Measurements from ENCODE around the gene FAM3A.

- TF ChIP-seq CTCF (IDR thresholded peaks at IDR 0.05) (no peak), EZH2 (IDR thresholded peaks at IDR 0.05) (no peak), EZH2phosphoT487 (IDR thresholded peaks at IDR 0.05) (no peak)
Observed at GRCh38 chrX:154513716-154514115, 2.3 kb downstream of the FAM3A start.

All from neural progenitor cell (in vitro differentiated cells).